HEK293 (cell line): Measurements from ENCODE around the gene PHYKPL.

Experiments used
- CTCF ChIA-PET: fragments of 350-600 bp; formaldehyde crosslinking; extraction: SDS; loops from one replicate; lab custom pipeline; 2021; ENCODE audit warnings: antibody characterized with exemption; lab: Yijun Ruan, JAX
- POLR2A ChIA-PET: fragments of 300-600 bp; formaldehyde crosslinking; extraction: SDS; loops from one replicate; lab custom pipeline; 2020; ENCODE audit warnings: antibody characterized with exemption, inconsistent platforms; lab: Yijun Ruan, JAX
- H3K27ac ChIP-seq: fragments of 200-500 bp; sonication (Bioruptor generic); 2 replicates; pipeline ENCODE4 v1.5.1; 2014; ENCODE audit warnings: low read depth, low read length, control low read depth, inconsistent platforms; ENCODE audit errors: extremely low read depth
- H3K36me3 ChIP-seq, 2 experiments: fragments of 200-500 bp in 1 of 2; sonication (Bioruptor generic) in 1 of 2; 1 replicate in 1 of 2; 2 replicates in 1 of 2; pipeline ENCODE4 v1.5.1; 2014 to 2017; ENCODE audit warnings: inconsistent platforms in 2 of 2, low read length in 2 of 2; ENCODE audit not compliant: control insufficient read depth in 2 of 2, insufficient read depth in 1 of 2
- H3K4me1 ChIP-seq: fragments of 200-500 bp; sonication (Bioruptor generic); 2 replicates; pipeline ENCODE4 v1.5.1; 2014; ENCODE audit warnings: mild to moderate bottlenecking, low read length, inconsistent platforms; ENCODE audit not compliant: control insufficient read depth, insufficient read depth
- H3K4me3 ChIP-seq: 2 replicates; pipeline ENCODE4 v1.5.1; 2011; ENCODE audit warnings: low read depth, mild to moderate bottlenecking, control low read depth, low read length, moderate library complexity
- H3K9me3 ChIP-seq: fragments of 200-500 bp; sonication (Bioruptor generic); 2 replicates; pipeline ENCODE4 v1.5.1; 2014; ENCODE audit warnings: low read depth, low read length, inconsistent platforms; ENCODE audit not compliant: control insufficient read depth, insufficient read depth
- GLIS2 ChIP-seq: fragments of 450-650 bp; formaldehyde crosslinking; IDR thresholded peaks from 2 replicates; pipeline ENCODE4 v1.5.1; 2016; ENCODE audit warnings: missing biosample characterization, missing genetic modification characterization
- KLF1 ChIP-seq: fragments of 450-650 bp; formaldehyde crosslinking; IDR thresholded peaks from 2 replicates; pipeline ENCODE4 v1.5.1; 2016; ENCODE audit warnings: missing biosample characterization, missing genetic modification characterization
- KLF8 ChIP-seq: fragments of 450-650 bp; formaldehyde crosslinking; IDR thresholded peaks from 2 replicates; pipeline ENCODE4 v1.5.1; 2016; ENCODE audit warnings: missing biosample characterization, missing genetic modification characterization
- PRDM4 ChIP-seq: fragments of 450-650 bp; formaldehyde crosslinking; IDR thresholded peaks from 2 replicates; pipeline ENCODE4 v1.5.1; 2017; ENCODE audit warnings: missing biosample characterization, missing genetic modification characterization
- SP3 ChIP-seq: fragments of 450-650 bp; formaldehyde crosslinking; IDR thresholded peaks from 2 replicates; pipeline ENCODE4 v1.5.1; 2016; ENCODE audit warnings: missing biosample characterization, missing genetic modification characterization
- TCF7L2 ChIP-seq: IDR thresholded peaks from 2 replicates; pipeline ENCODE4 v1.6.1; 2011; ENCODE audit warnings: low read depth, mild to moderate bottlenecking, inconsistent platforms, low read length, moderate library complexity, borderline replicate concordance
- YY1 ChIP-seq: fragments of 450-650 bp; formaldehyde crosslinking; IDR thresholded peaks from 2 replicates; pipeline ENCODE4 v1.5.1; 2018; ENCODE audit warnings: missing biosample characterization, missing genetic modification characterization
- ZFP37 ChIP-seq: fragments of 450-650 bp; formaldehyde crosslinking; IDR thresholded peaks from 2 replicates; pipeline ENCODE4 v1.5.1; 2016; ENCODE audit warnings: missing biosample characterization, missing genetic modification characterization
- ZNF19 ChIP-seq: fragments of 450-650 bp; formaldehyde crosslinking; IDR thresholded peaks from 2 replicates; pipeline ENCODE4; 2016; ENCODE audit warnings: missing biosample characterization, missing genetic modification characterization, low read depth
- ZNF341 ChIP-seq: fragments of 450-650 bp; formaldehyde crosslinking; IDR thresholded peaks from 2 replicates; pipeline ENCODE4; 2016; ENCODE audit warnings: low read depth, missing biosample characterization, missing genetic modification characterization
- ZNF529 ChIP-seq: fragments of 450-650 bp; formaldehyde crosslinking; IDR thresholded peaks from 2 replicates; pipeline ENCODE4 v1.5.1; 2017; ENCODE audit warnings: missing genetic modification characterization, missing biosample characterization; ENCODE audit not compliant: insufficient replicate concordance
- ZNF654 ChIP-seq: fragments of 450-650 bp; formaldehyde crosslinking; IDR thresholded peaks from 2 replicates; pipeline ENCODE4 v1.5.1; 2016; ENCODE audit warnings: low read depth, missing biosample characterization, missing genetic modification characterization
- ZNF677 ChIP-seq: fragments of 450-650 bp; IDR thresholded peaks from 2 replicates; pipeline ENCODE4 v1.5.0; 2018; ENCODE audit warnings: missing biosample characterization, mild to moderate bottlenecking, missing genetic modification characterization, moderate library complexity
- ZNF837 ChIP-seq: fragments of 450-650 bp; formaldehyde crosslinking; IDR thresholded peaks from 2 replicates; pipeline ENCODE4 v1.5.1; 2016; ENCODE audit warnings: missing biosample characterization, missing genetic modification characterization
- ZSCAN16 ChIP-seq: fragments of 450-650 bp; formaldehyde crosslinking; IDR thresholded peaks from 2 replicates; pipeline ENCODE4 v1.5.1; 2016; ENCODE audit warnings: missing biosample characterization, missing genetic modification characterization
- TF ChIP-seq, protein P1 (sequence below): fragments of 450-650 bp; formaldehyde crosslinking; IDR thresholded peaks from 2 replicates; pipeline ENCODE4 v1.5.1; 2016; ENCODE audit warnings: missing biosample characterization, missing genetic modification characterization
- TF ChIP-seq, protein P2 (sequence below): fragments of 450-650 bp; formaldehyde crosslinking; IDR thresholded peaks from 2 replicates; pipeline ENCODE4 v1.5.1; 2016; ENCODE audit warnings: missing biosample characterization, missing genetic modification characterization, borderline replicate concordance

PHYKPL gene

GRCh38 chr5:178266581-178266980 is 34.0 kb upstream of the PHYKPL start (continued):
- TF ChIP-seq PRDM4 (tag by site-specific recombination) = no peak
- TF ChIP-seq, all 188 proteins: peak for 0

DNA sequence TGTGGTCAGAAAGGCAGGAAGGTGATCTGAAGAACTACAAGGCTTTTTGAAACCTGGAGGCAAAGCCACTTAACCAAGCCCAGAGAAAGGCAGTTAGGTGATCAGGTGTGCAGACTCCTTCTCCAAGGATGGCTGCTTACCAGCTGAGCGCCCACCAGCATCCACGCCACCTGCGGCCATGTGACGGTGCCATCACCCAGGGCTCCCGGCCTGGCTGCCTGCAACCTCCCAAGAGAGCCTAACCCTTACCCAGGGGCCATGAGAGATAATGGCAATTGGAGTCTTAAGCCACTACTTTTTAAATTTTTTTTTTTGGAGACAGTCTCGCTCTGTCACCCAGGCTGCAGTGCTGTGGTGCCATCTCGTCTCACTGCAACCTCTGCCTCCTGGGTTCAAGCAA is 33.1 kb upstream of the PHYKPL start:
- no peaks in the 10 kb centered on the region for H3K36me3 ChIP-seq
- POLR2A ChIA-PET = no interaction called here
- no peaks in the 10 kb centered on the region for H3K9me3 ChIP-seq
- H3K4me3 ChIP-seq = no peak overlapping the region
- TF ChIP-seq, protein P1, sequence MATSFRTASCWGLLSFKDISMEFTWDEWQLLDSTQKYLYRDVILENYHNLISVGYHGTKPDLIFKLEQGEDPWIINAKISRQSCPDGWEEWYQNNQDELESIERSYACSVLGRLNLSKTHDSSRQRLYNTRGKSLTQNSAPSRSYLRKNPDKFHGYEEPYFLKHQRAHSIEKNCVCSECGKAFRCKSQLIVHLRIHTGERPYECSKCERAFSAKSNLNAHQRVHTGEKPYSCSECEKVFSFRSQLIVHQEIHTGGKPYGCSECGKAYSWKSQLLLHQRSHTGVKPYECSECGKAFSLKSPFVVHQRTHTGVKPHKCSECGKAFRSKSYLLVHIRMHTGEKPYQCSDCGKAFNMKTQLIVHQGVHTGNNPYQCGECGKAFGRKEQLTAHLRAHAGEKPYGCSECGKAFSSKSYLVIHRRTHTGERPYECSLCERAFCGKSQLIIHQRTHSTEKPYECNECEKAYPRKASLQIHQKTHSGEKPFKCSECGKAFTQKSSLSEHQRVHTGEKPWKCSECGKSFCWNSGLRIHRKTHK = no peak
- TF ChIP-seq ZSCAN16 (tag by site-specific recombination) = no peak
- TF ChIP-seq ZNF654 (tag by site-specific recombination) = no peak
- no peak for TF ChIP-seq ZNF341 (tag by site-specific recombination)
- TF ChIP-seq ZNF837 = no peak
- TF ChIP-seq ZFP37 (tag by site-specific recombination) = no peak
- TF ChIP-seq KLF1 (tag by site-specific recombination) = no peak
- no peak for TF ChIP-seq TCF7L2
- TF ChIP-seq ZNF677 = no peak
- no peak for TF ChIP-seq GLIS2 (tag by site-specific recombination)
- TF ChIP-seq SP3 (tag by site-specific recombination) = no peak
- TF ChIP-seq, protein P2, sequence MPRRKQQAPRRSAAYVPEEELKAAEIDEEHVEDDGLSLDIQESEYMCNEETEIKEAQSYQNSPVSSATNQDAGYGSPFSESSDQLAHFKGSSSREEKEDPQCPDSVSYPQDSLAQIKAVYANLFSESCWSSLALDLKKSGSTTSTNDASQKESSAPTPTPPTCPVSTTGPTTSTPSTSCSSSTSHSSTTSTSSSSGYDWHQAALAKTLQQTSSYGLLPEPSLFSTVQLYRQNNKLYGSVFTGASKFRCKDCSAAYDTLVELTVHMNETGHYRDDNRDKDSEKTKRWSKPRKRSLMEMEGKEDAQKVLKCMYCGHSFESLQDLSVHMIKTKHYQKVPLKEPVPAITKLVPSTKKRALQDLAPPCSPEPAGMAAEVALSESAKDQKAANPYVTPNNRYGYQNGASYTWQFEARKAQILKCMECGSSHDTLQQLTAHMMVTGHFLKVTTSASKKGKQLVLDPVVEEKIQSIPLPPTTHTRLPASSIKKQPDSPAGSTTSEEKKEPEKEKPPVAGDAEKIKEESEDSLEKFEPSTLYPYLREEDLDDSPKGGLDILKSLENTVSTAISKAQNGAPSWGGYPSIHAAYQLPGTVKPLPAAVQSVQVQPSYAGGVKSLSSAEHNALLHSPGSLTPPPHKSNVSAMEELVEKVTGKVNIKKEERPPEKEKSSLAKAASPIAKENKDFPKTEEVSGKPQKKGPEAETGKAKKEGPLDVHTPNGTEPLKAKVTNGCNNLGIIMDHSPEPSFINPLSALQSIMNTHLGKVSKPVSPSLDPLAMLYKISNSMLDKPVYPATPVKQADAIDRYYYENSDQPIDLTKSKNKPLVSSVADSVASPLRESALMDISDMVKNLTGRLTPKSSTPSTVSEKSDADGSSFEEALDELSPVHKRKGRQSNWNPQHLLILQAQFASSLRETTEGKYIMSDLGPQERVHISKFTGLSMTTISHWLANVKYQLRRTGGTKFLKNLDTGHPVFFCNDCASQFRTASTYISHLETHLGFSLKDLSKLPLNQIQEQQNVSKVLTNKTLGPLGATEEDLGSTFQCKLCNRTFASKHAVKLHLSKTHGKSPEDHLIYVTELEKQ = no peak
- TF ChIP-seq YY1 (tag by site-specific recombination) = no peak
- CTCF ChIA-PET = interaction anchor here (1.4 kb wide), 1 partner anchor 14 kb away, joined by 4 read pairs; no protein-coding TSS in a partner anchor
- H3K4me1 ChIP-seq = no peaks in the 10 kb centered on the region
- H3K27ac ChIP-seq = no peak overlapping the region

- CTCF ChIA-PET = interaction anchor here (0.8 kb wide), 1 partner anchor 29 kb away, joined by 4 read pairs; no protein-coding TSS in a partner anchor
- H3K4me3 ChIP-seq = no peak overlapping the region
- no peak overlapping the region for H3K27ac ChIP-seq
- no peaks in the 10 kb centered on the region for H3K36me3 ChIP-seq
- H3K4me1 ChIP-seq = no peaks in the 10 kb centered on the region
- H3K9me3 ChIP-seq = no peaks in the 10 kb centered on the region
- TF ChIP-seq ZNF19 (tag by site-specific recombination) = no peak
- no peak for TF ChIP-seq KLF8 (tag by site-specific recombination)
- peak; percentile 98 for TF ChIP-seq ZNF529
- POLR2A ChIA-PET = no interaction called here
Observed at GRCh38 chr5:178264044-178264443, 31.4 kb upstream of the PHYKPL start.
